PC-9 (cell line): ENCODE results near the gene SLC38A6. TPM values are rescaled to one million over a fixed set of nuclear protein-coding genes. Genes with fewer than 3 reads are reported as not detected.

Experiments used
- BruUV-seq: library from RNA; stranded (reverse); fragments of 400-500 nt; replicated peaks from 2 replicates; lab custom pipeline; 2021; lab: Mats Ljungman, UMichigan
- CTCF ChIA-PET: fragments of 300-600 bp; sonication (Branson Sonifier 250); formaldehyde crosslinking; loops from one replicate; lab custom pipeline; 2022; ENCODE audit warnings: antibody characterized with exemption; lab: Charles Lee
- POLR2A ChIA-PET: fragments of 300-600 bp; sonication (Branson Sonifier 250); formaldehyde crosslinking; loops from one replicate; lab custom pipeline; 2022; ENCODE audit warnings: antibody characterized with exemption; ENCODE audit not compliant: unreplicated experiment; lab: Charles Lee
- DNase-seq, 2 experiments: peaks; one replicate each; pipeline versions ENCODE4 v3.0.0 to v3.0.0-alpha.2; 2015 to 2022; ENCODE audit warnings: mixed read lengths in 1 of 2
- H2AFZ ChIP-seq: fragments of 200-600 bp; sonication (generic); 2 replicates; pipeline ENCODE4 v1.8.1; 2017; ENCODE audit warnings: antibody characterized with exemption
- H3F3A ChIP-seq: fragments of 200-600 bp; sonication (generic); 2 replicates; pipeline ENCODE4 v1.8.1; 2017; ENCODE audit warnings: antibody characterized with exemption, mild to moderate bottlenecking, low read depth; ENCODE audit not compliant: insufficient read depth
- H3K27ac ChIP-seq: fragments of 200-600 bp; sonication (generic); 2 replicates; pipeline ENCODE4 v1.6.1; 2016; ENCODE audit warnings: mixed run types
- H3K27me3 ChIP-seq: fragments of 200-600 bp; sonication (generic); 2 replicates; pipeline ENCODE4 v1.6.1; 2016; ENCODE audit warnings: low read depth, mixed run types; ENCODE audit not compliant: insufficient read depth
- H3K36me3 ChIP-seq: fragments of 200-600 bp; sonication (generic); 2 replicates; pipeline ENCODE4 v1.6.1; 2016; ENCODE audit warnings: low read depth, mixed run types
- H3K4me1 ChIP-seq: fragments of 200-600 bp; sonication (generic); replicated peaks from 2 replicates; pipeline ENCODE4 v1.6.1; 2016; ENCODE audit warnings: mixed run types; ENCODE audit not compliant: insufficient read depth
- H3K4me2 ChIP-seq: fragments of 200-600 bp; sonication (generic); 2 replicates; pipeline ENCODE4 v1.6.1; 2017; ENCODE audit warnings: mixed run types
- H3K4me3 ChIP-seq: fragments of 200-600 bp; sonication (generic); 2 replicates; pipeline ENCODE4 v1.6.1; 2016; ENCODE audit warnings: mixed run types
- H3K79me2 ChIP-seq: fragments of 200-600 bp; sonication (generic); 2 replicates; pipeline ENCODE4 v1.6.1; 2017; ENCODE audit warnings: low read depth, mixed run types
- H3K9me2 ChIP-seq: fragments of 200-600 bp; sonication (generic); 2 replicates; pipeline ENCODE4 v1.8.1; 2017; ENCODE audit warnings: mild to moderate bottlenecking; ENCODE audit not compliant: insufficient read depth
- H3K9me3 ChIP-seq: fragments of 200-600 bp; sonication (generic); 2 replicates; pipeline ENCODE4 v1.8.1; 2016; ENCODE audit warnings: low read depth; ENCODE audit not compliant: insufficient read depth
- H4K20me1 ChIP-seq: fragments of 200-600 bp; sonication (generic); 2 replicates; pipeline ENCODE4 v1.8.1; 2017; ENCODE audit not compliant: insufficient read depth
- CTCF ChIP-seq: fragments of 200-600 bp; sonication (generic); conservative IDR thresholded peaks from 2 replicates; pipeline ENCODE4 v1.6.1; 2017; ENCODE audit warnings: mixed run types, antibody characterized with exemption, mild to moderate bottlenecking, moderate library complexity
- EZH2 ChIP-seq: fragments of 200-600 bp; sonication (generic); IDR thresholded peaks from 2 replicates; pipeline ENCODE4 v1.8.0; 2017; ENCODE audit warnings: antibody characterized with exemption, low read depth
- intact Hi-C: fragments of 100-400 bp; cut with micrococcal nuclease; formaldehyde crosslinking; loops from one replicate; pipeline ENCODE4 v1.10.0; 2022; ENCODE audit not compliant: unreplicated experiment
- total RNA-seq: library from RNA; stranded (reverse); gene quantifications from 2 replicates; pipeline ENCODE4 v1.2.3, GENCODE V29; 2021

The SLC38A6 gene
- total RNA-seq, 1 experiment from 2014 or later: 45.5 TPM

DNA sequence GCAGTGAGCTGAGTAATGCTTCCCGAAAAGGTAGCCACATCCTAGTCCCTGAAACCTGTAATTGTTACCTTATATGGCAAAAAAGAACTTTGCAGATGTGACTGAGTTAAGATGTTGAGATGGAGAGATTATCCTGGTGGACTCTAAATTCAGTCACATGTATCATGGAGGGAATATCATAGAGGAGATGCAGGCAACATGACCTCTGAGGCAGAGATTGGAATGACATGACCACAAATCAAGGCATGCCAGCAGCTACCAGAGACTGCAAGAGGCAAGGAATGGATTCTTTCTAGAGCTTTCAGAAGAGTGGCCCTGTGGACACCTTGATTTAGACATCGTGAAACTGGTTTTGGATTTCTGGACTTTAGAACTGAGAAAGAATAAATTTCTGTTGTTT lies 18.5 kb downstream of the SLC38A6 start:
- no peaks in the 10 kb centered on the region for H3K27me3 ChIP-seq
- no peaks in the 10 kb centered on the region for H3K9me2 ChIP-seq
- no peak overlapping the region for H3K4me2 ChIP-seq
- H4K20me1 ChIP-seq: no peaks in the 10 kb centered on the region
- no peaks in the 10 kb centered on the region for H3K36me3 ChIP-seq
- no peak overlapping the region for H3K27ac ChIP-seq
- H3K9me3 ChIP-seq: no peaks in the 10 kb centered on the region
- intact Hi-C loops: no loop called here
- H3K79me2 ChIP-seq: no peaks in the 10 kb centered on the region
- H3K4me3 ChIP-seq: no peak overlapping the region
- TF ChIP-seq EZH2: no peak
- no peak for TF ChIP-seq CTCF
- CTCF ChIA-PET: no interaction called here
- no TSS peak for BruUV-seq
- no peak overlapping the region for H2AFZ ChIP-seq
- POLR2A ChIA-PET: interaction anchor here (0.5 to 0.7 kb wide), 2 partner anchors 179 to 270 kb away, joined by 4 to 6 read pairs; no protein-coding TSS in a partner anchor
- no peak for DNase-seq
- H3F3A ChIP-seq: no peaks in the 10 kb centered on the region
- no peaks in the 10 kb centered on the region for H3K4me1 ChIP-seq

- no TSS peak for BruUV-seq
- POLR2A ChIA-PET: no interaction called here
- no peaks in the 10 kb centered on the region for H3K79me2 ChIP-seq
Measured at GRCh38 chr14:61003571-61003970, 22.5 kb downstream of the SLC38A6 start.

DNA sequence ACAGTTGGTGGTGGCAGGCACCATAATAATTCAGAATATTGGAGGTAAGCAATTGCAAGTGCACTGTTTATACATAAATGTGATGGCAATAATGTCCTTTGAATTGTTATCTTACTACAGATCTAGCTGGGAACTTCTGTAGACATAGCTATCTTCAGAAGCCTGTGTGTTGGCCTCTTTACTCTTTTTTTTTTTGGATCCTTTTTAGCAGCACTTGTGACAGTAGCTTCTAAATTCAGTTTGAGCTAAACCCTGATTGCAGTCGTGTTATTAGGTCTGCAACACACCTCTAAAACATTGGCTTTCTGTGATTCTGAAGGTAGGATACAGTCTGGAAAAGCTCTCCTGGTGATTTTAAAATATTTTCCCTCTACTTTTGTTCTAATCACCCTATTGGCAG lies 38.5 kb downstream of the SLC38A6 start:
- no peaks in the 10 kb centered on the region for H3K79me2 ChIP-seq
- no peak overlapping the region for H3K4me2 ChIP-seq
- no TSS peak for BruUV-seq
- no peaks in the 10 kb centered on the region for H3K9me2 ChIP-seq
- no peaks in the 10 kb centered on the region for H3K27me3 ChIP-seq
- DNase-seq: no peak
- no peaks in the 10 kb centered on the region for H3K9me3 ChIP-seq
- no peaks in the 10 kb centered on the region for H3F3A ChIP-seq
- no peaks in the 10 kb centered on the region for H3K4me1 ChIP-seq
- TF ChIP-seq EZH2: no peak
- TF ChIP-seq CTCF: no peak
- intact Hi-C loops: no loop called here
- no peak overlapping the region for H3K27ac ChIP-seq
- ChIA-PET CTCF (interaction anchor here (0.6 kb wide), 2 partner anchors 178 to 386 kb away, joined by 4 read pairs; no protein-coding TSS in a partner anchor), POLR2A (no interaction called here)
- no peaks in the 10 kb centered on the region for H4K20me1 ChIP-seq
- no peak overlapping the region for H2AFZ ChIP-seq
- no peak overlapping the region for H3K4me3 ChIP-seq
- H3K36me3 ChIP-seq: no peaks in the 10 kb centered on the region

More at GRCh38 chr14:61003571-61003970, 22.5 kb downstream of the SLC38A6 start:
- CTCF ChIA-PET: no interaction called here
- H3K4me1 ChIP-seq: no peaks in the 10 kb centered on the region
- no peaks in the 10 kb centered on the region for H3K9me2 ChIP-seq
- no peak overlapping the region for H3K4me3 ChIP-seq
- no peaks in the 10 kb centered on the region for H3K36me3 ChIP-seq
- H4K20me1 ChIP-seq: no peaks in the 10 kb centered on the region
- intact Hi-C loops: no loop called here
- no peaks in the 10 kb centered on the region for H3F3A ChIP-seq
- no peaks in the 10 kb centered on the region; the same call in 1 of the 2 replicates for H3K9me3 ChIP-seq
- no peaks in the 10 kb centered on the region for H3K27me3 ChIP-seq
- no peak for TF ChIP-seq CTCF
- no peak for TF ChIP-seq EZH2
- no peak overlapping the region for H3K27ac ChIP-seq
- no peak for DNase-seq
- H2AFZ ChIP-seq: no peak overlapping the region
- no peak overlapping the region for H3K4me2 ChIP-seq
